NCI-H82 treated with DMSO at 0.1 percent for 48 hours (cell line): ENCODE results near the gene GPC6.
A peak's percentile ranks its signal among the peaks of the same experiment; 100 is the strongest.

Experiments used
- DNase-seq: peaks from one replicate; lab custom pipeline; 2025; ENCODE audit not compliant: unreplicated experiment; lab: John Stamatoyannopoulos, UW

GPC6 gene

GRCh38 chr13:93230261-93230855 lies 3.8 kb downstream of the GPC6 start:
- DNase-seq, result no peak

- DNase-seq, result no peak
Observed at GRCh38 chr13:93231867-93232266, 5.3 kb downstream of the GPC6 start.

GRCh38 chr13:93233997-93234416 lies 7.4 kb downstream of the GPC6 start:
- DNase-seq, result no peak

- DNase-seq, result no peak
Observed at GRCh38 chr13:93234459-93234858, 7.9 kb downstream of the GPC6 start.

GRCh38 chr13:93235258-93236015 lies 8.8 kb downstream of the GPC6 start:
- DNase-seq, result peak; percentile 100

GRCh38 chr13:93238711-93239110 lies 12.1 kb downstream of the GPC6 start:
- DNase-seq, result no peak

GRCh38 chr13:93243375-93244063 lies 16.9 kb downstream of the GPC6 start:
- no peak for DNase-seq

GRCh38 chr13:93244141-93244917 lies 17.7 kb downstream of the GPC6 start:
- peak; percentile 38 for DNase-seq

GRCh38 chr13:93244918-93245280 lies 18.3 kb downstream of the GPC6 start:
- no peak for DNase-seq

GRCh38 chr13:93246069-93246468 lies 19.5 kb downstream of the GPC6 start:
- DNase-seq, result no peak

- DNase-seq, result no peak
Observed at GRCh38 chr13:93248627-93249047, 22.0 kb downstream of the GPC6 start.

- no peak for DNase-seq
Observed at GRCh38 chr13:93249364-93250306, 23.0 kb downstream of the GPC6 start.

- DNase-seq, result no peak
Observed at GRCh38 chr13:93254775-93255174, 28.2 kb downstream of the GPC6 start.

GRCh38 chr13:93256998-93257397 lies 30.4 kb downstream of the GPC6 start:
- no peak for DNase-seq

GRCh38 chr13:93259527-93260080 lies 33.0 kb downstream of the GPC6 start:
- DNase-seq, result no peak

GRCh38 chr13:93260591-93260990 lies 34.0 kb downstream of the GPC6 start:
- no peak for DNase-seq

- DNase-seq, result no peak
Observed at GRCh38 chr13:93262729-93263345, 36.2 kb downstream of the GPC6 start.

- DNase-seq, result peak; percentile 36
Observed at GRCh38 chr13:93264876-93265275, 38.3 kb downstream of the GPC6 start.

GRCh38 chr13:93265800-93266199 lies 39.2 kb downstream of the GPC6 start:
- DNase-seq, result no peak

GRCh38 chr13:93266681-93267080 lies 40.1 kb downstream of the GPC6 start:
- DNase-seq, result no peak
